CD4-positive, CD25-positive, alpha-beta regulatory T cell (primary cell): ENCODE measurements around the gene NMB. TPM values are rescaled to one million over a fixed set of nuclear protein-coding genes. Genes with fewer than 3 reads are reported as not detected.

ENCODE experiments used
- ATAC-seq, 2 donors: fragments of 150-1000 bp; cut with Tn5 transposase; one replicate each; pipeline ENCODE4 v1.10.0; 2021; ENCODE audit warnings: low read depth in 2 of 2, moderate number of reproducible peaks in 2 of 2, moderate library complexity in 1 of 2
- DNase-seq, 3 donors: peaks; one replicate each; pipeline versions ENCODE4 v3.0.0 to v3.0.0-alpha.2; 2012 to 2022; ENCODE audit warnings: mixed read lengths in 1 of 3
- H3K27ac ChIP-seq: one replicate; pipeline ENCODE4 v1.7.0; 2013; ENCODE audit warnings: mild to moderate bottlenecking, low read length; ENCODE audit not compliant: insufficient read depth, poor library complexity, severe bottlenecking
- H3K27me3 ChIP-seq: one replicate; pipeline ENCODE4 v1.7.0; 2013; ENCODE audit warnings: low read length; ENCODE audit not compliant: control insufficient read depth, insufficient read depth
- H3K36me3 ChIP-seq: one replicate; pipeline ENCODE4 v1.7.0; 2013; ENCODE audit warnings: mild to moderate bottlenecking, low read length, moderate library complexity; ENCODE audit not compliant: control insufficient read depth, insufficient read depth
- H3K4me1 ChIP-seq: 2 replicates; pipeline ENCODE4 v1.7.0; 2013; ENCODE audit warnings: mild to moderate bottlenecking, low read length; ENCODE audit not compliant: insufficient read depth, control insufficient read depth, poor library complexity, severe bottlenecking
- H3K4me3 ChIP-seq: one replicate; pipeline ENCODE4 v1.7.0; 2013; ENCODE audit warnings: low read depth, mild to moderate bottlenecking, low read length, moderate library complexity
- H3K9me3 ChIP-seq, 2 experiments: 1 replicate in 1 of 2; 2 replicates in 1 of 2; pipeline ENCODE4 v1.7.0; 2013; ENCODE audit warnings: low read length in 2 of 2, mild to moderate bottlenecking in 1 of 2, moderate library complexity in 1 of 2; ENCODE audit not compliant: control insufficient read depth in 2 of 2
- H3K27ac Mint-ChIP-seq, 3 donors: one replicate each; pipeline ENCODE4 v1.8.0; 2020 to 2022; ENCODE audit warnings: mild to moderate bottlenecking in 3 of 3, mixed read lengths in 3 of 3, moderate library complexity in 2 of 3
- H3K27me3 Mint-ChIP-seq: one replicate; pipeline ENCODE4 v1.8.0; 2022; ENCODE audit warnings: mild to moderate bottlenecking, mixed read lengths
- H3K36me3 Mint-ChIP-seq: one replicate; pipeline ENCODE4 v1.8.0; 2020; ENCODE audit warnings: mixed read lengths
- H3K4me1 Mint-ChIP-seq, 4 donors: one replicate each; pipeline ENCODE4 v1.8.0; 2020 to 2022; ENCODE audit warnings: mixed read lengths in 4 of 4, mild to moderate bottlenecking in 1 of 4
- H3K4me3 Mint-ChIP-seq, 4 donors: one replicate each; pipeline ENCODE4 v1.8.0; 2020 to 2022; ENCODE audit warnings: mild to moderate bottlenecking in 4 of 4, mixed read lengths in 4 of 4, moderate library complexity in 3 of 4
- H3K9me3 Mint-ChIP-seq, 7 donors: one replicate each; pipeline ENCODE4 v1.8.0; 2020 to 2022; ENCODE audit warnings: mixed read lengths in 7 of 7, mild to moderate bottlenecking in 3 of 7, moderate library complexity in 2 of 7
- polyA plus RNA-seq, 4 donors: library from polyadenylated mRNA; unstranded; fragments of 300-500 nt; fragmentation: Illumina TruSeq; gene quantifications; one replicate each; pipeline ENCODE4 v1.2.3, GENCODE V29; 2021
- total RNA-seq: library from RNA; stranded (reverse); gene quantifications from one replicate; pipeline ENCODE4 v1.2.3, GENCODE V29; 2022

Gene NMB
- total and polyA plus RNA-seq, 5 donors from 2014 or later = 2.2 to 7.1 (median 6.4) TPM

DNA sequence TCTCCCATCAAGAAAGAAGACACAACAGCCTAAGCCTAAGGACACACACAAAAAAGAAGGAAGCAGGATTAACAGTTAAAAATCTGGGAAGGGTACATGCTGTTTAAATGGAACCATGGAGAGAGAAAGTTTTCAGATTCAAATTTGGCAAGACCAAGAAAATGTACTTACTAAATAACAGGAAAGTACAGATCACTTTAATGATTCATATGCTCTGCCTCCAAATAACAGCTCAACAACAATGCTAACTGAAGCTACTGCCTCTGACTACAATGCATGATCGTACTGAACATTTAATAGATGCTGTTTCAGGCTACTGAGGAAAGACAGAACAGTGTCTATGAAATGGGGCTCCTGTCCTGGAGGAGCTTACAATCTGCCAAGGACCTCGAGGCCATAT, 8.4 kb upstream of the NMB start:
- H3K4me3 ChIP-seq = no peak overlapping the region
- H3K4me3 Mint-ChIP-seq = no peak overlapping the region
- peaks cover under 1 to 8% (median 7%) of the 10 kb centered on the region in 4 donors for H3K4me1 Mint-ChIP-seq
- no peaks in the 10 kb centered on the region for H3K4me1 ChIP-seq
- H3K36me3 Mint-ChIP-seq = peaks cover 29% of the 10 kb centered on the region
- peaks cover 48% of the 10 kb centered on the region for H3K36me3 ChIP-seq
- H3K27ac Mint-ChIP-seq = peak overlapping the region; percentile 65 to 89 (median 67)
- H3K27me3 ChIP-seq = no peaks in the 10 kb centered on the region
- DNase-seq = no peak
- peaks cover 0 to 2% (median 0%) of the 10 kb centered on the region in 7 donors for H3K9me3 Mint-ChIP-seq
- no peaks in the 10 kb centered on the region for H3K9me3 ChIP-seq
- no peak for ATAC-seq
- no peak overlapping the region for H3K27ac ChIP-seq
- H3K27me3 Mint-ChIP-seq = no peaks in the 10 kb centered on the region

DNA sequence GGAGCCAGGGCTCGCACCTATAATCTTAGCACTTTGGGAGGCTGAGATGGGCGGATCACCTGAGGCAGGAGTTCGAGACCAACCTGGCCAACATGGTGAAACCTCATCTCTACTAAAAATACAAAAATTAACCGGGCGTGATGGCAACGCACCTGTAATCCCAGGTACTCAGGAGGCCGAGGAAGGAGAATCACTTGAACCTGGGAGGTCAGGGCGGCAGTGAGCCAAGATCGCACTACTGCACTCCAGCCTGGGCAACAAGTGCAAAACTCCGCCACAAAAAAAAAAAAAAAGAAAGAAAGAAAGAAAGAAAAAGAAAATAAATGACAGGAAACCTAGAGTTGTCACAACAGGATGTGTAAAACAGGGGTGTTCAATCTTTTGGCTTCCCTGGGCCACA, 3.0 kb upstream of the NMB start:
- no peak overlapping the region for H3K27ac ChIP-seq
- H3K27me3 ChIP-seq = no peaks in the 10 kb centered on the region
- Mint-ChIP-seq H3K36me3 (peaks cover 8% of the 10 kb centered on the region), H3K4me1 (peaks cover 2 to 29% (median 12%) of the 10 kb centered on the region in 4 donors), H3K9me3 (no peaks in the 10 kb centered on the region), H3K4me3 (no peak overlapping the region), H3K27ac (peak overlapping the region in 1 of 3 donors; percentile 46), H3K27me3 (no peaks in the 10 kb centered on the region)
- H3K36me3 ChIP-seq = peaks cover 8% of the 10 kb centered on the region
- no peak for DNase-seq
- no peak for ATAC-seq
- H3K4me1 ChIP-seq = peaks cover 18% of the 10 kb centered on the region
- H3K9me3 ChIP-seq = no peaks in the 10 kb centered on the region
- no peak overlapping the region for H3K4me3 ChIP-seq

DNA sequence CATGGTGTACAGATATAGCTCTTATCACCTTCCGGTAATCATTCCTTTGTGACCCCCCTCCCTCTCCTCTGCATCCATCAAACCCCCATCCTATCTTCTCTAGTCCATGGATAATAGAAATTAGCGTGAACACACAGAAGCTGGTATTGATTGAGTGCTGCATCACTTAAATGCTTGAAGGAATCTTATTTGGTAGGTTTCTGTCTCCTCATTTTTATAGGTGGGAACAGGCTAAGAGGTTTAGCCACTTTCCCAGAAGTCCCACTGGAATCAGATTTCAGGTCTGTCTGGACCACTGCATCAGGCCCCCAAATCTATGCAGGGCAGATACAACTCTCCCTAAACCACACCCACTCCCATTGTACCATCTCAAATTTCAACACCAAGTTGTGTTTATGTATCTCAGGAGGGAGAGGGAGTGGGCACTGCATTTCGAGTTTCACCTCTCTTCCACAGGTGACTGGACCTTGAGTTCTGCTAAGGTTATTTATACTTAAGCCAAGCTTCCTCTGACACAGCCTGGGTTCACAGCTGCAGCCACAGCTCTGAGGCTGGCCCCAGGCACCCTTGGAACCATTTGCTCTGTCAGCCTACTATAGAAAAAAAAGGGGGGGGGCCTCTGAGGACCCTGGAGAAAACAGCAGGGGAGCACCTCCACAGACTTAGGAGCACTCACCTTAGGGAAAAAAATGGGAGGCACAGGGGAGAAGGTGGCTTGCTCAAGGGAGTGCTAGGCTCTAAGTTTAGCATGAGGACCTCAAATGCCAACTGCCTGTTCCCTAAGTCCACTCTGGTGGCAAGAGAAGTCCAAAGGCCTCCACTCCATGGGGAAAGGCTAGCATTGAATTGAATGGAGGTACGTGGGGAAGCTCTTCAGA, 2.1 kb upstream of the NMB start:
- Mint-ChIP-seq H3K4me3 (peak overlapping the region in 3 of 4 donors; percentile 28 to 80 (median 73)), H3K27ac (peak overlapping the region in 2 of 3 donors; percentile 80 to 86)
- ATAC-seq = no peak

DNA sequence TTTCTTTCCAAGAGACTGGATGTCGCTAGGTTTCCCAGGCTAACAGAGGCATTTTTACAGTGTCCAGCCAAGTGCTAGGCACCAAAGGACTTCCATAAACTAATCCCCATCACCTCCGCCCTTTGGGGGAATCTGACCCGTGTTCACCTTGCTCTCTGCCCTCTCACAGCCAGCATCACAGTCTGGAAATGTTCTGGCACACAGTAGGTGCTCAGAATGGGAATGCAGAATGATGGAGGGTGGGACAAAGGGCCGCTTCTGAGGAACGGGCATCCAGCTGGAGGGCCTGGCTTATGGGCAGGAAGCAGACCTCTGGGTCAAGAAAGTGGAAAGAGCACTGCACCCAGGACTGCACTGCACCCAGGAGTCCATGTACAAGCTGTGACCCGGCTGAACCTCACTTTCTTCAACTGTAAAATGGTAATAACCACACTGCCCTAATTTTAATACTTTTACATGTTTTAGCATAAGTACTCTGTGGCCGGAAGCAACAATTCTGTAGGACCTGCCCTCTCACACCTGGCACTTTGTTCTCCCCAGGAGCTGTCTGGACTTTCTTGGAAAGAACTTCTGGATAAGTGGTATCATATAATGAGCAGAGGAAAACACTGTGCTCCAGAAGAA, 901 bp upstream of the NMB start:
- DNase-seq (no peak), ATAC-seq (no peak)
- no peaks in the 10 kb centered on the region for H3K27me3 ChIP-seq
- Mint-ChIP-seq H3K36me3 (no peaks in the 10 kb centered on the region), H3K9me3 (no peaks in the 10 kb centered on the region), H3K27ac (peak overlapping the region; percentile 85 to 88 (median 86)), H3K27me3 (no peaks in the 10 kb centered on the region), H3K4me3 (peak overlapping the region; percentile 80 to 89 (median 86)), H3K4me1 (peaks cover 8 to 46% (median 16%) of the 10 kb centered on the region in 4 donors)
- peak overlapping the region; percentile 75 for H3K27ac ChIP-seq
- peak overlapping the region; percentile 64 for H3K4me3 ChIP-seq
- H3K9me3 ChIP-seq = no peaks in the 10 kb centered on the region
- peaks cover 27% of the 10 kb centered on the region for H3K4me1 ChIP-seq
- no peaks in the 10 kb centered on the region for H3K36me3 ChIP-seq

More for the DNA sequence above, 2.1 kb upstream of the NMB start:
- H3K36me3 Mint-ChIP-seq = peaks cover 3% of the 10 kb centered on the region
- no peaks in the 10 kb centered on the region for H3K27me3 Mint-ChIP-seq
- no peak for DNase-seq
- H3K9me3 Mint-ChIP-seq = no peaks in the 10 kb centered on the region
- peak overlapping the region; percentile 6 for H3K27ac ChIP-seq
- no peaks in the 10 kb centered on the region for H3K27me3 ChIP-seq
- no peaks in the 10 kb centered on the region for H3K9me3 ChIP-seq
- no peak overlapping the region for H3K4me3 ChIP-seq
- H3K36me3 ChIP-seq = no peaks in the 10 kb centered on the region
- H3K4me1 Mint-ChIP-seq = peaks cover 4 to 37% (median 12%) of the 10 kb centered on the region in 4 donors
- H3K4me1 ChIP-seq = peaks cover 18% of the 10 kb centered on the region

DNA sequence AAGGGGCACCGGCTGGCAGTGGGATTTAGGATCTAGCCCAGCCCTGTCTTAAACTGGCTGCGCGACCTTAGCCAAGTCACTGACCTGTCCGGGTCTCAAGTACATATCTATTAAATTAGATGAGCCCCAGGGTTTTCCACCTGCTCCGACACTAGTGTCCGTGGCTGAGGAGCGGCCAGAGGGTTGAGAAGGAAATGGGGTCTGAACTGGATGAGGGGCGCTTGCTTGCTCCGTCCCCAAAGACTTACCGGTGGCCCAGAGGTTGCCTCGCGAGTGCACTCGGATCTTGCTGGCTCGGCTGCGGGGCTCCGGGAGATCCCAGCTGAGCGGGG, 285 bp downstream of the NMB start:
- Mint-ChIP-seq H3K36me3 (no peaks in the 10 kb centered on the region), H3K4me3 (peak overlapping the region; percentile 66 to 91 (median 79)), H3K9me3 (no peaks in the 10 kb centered on the region), H3K27ac (peak overlapping the region; percentile 73 to 92 (median 81)), H3K4me1 (peaks cover 8 to 55% (median 16%) of the 10 kb centered on the region in 4 donors), H3K27me3 (no peaks in the 10 kb centered on the region)
- peak overlapping the region; percentile 75 for H3K27ac ChIP-seq
- H3K4me1 ChIP-seq = peaks cover 38% of the 10 kb centered on the region
- peak overlapping the region; percentile 59 for H3K4me3 ChIP-seq
- H3K36me3 ChIP-seq = no peaks in the 10 kb centered on the region
- DNase-seq (no peak), ATAC-seq (no peak)
- H3K9me3 ChIP-seq = no peaks in the 10 kb centered on the region
- no peaks in the 10 kb centered on the region for H3K27me3 ChIP-seq

DNA sequence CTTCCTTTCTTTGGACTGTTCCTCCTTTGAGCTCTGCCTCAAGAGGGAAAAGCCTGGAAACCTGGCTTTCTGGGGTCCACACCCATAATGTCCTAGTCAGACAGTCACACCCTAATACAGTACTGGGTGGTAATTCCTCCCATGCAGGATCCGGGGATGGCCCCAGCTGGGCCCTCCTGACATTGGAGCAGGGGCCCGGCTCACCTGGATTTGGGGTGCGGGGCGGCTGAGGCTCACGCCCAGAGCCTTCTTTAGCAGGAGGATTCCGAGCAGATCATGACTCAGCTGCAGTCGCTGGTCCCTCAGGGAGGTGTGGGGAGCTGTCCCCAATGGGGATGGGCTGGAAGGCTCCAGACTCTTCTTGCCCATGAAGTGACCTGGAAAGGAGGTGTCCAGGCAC, 1.0 kb downstream of the NMB start:
- Histone ChIP-seq H3K27ac (no peak overlapping the region), H3K36me3 (peaks cover 3% of the 10 kb centered on the region), H3K4me1 (peaks cover 43% of the 10 kb centered on the region), H3K9me3 (no peaks in the 10 kb centered on the region), H3K27me3 (no peaks in the 10 kb centered on the region), H3K4me3 (no peak overlapping the region)
- ATAC-seq (no peak), DNase-seq (no peak)
- H3K9me3 Mint-ChIP-seq = no peaks in the 10 kb centered on the region
- H3K27me3 Mint-ChIP-seq = no peaks in the 10 kb centered on the region
- H3K27ac Mint-ChIP-seq = peak overlapping the region in 1 of 3 donors; percentile 81
- peaks cover 5% of the 10 kb centered on the region for H3K36me3 Mint-ChIP-seq
- H3K4me1 Mint-ChIP-seq = peaks cover 11 to 61% (median 18%) of the 10 kb centered on the region in 4 donors
- H3K4me3 Mint-ChIP-seq = peak overlapping the region; percentile 78 to 91 (median 80)

DNA sequence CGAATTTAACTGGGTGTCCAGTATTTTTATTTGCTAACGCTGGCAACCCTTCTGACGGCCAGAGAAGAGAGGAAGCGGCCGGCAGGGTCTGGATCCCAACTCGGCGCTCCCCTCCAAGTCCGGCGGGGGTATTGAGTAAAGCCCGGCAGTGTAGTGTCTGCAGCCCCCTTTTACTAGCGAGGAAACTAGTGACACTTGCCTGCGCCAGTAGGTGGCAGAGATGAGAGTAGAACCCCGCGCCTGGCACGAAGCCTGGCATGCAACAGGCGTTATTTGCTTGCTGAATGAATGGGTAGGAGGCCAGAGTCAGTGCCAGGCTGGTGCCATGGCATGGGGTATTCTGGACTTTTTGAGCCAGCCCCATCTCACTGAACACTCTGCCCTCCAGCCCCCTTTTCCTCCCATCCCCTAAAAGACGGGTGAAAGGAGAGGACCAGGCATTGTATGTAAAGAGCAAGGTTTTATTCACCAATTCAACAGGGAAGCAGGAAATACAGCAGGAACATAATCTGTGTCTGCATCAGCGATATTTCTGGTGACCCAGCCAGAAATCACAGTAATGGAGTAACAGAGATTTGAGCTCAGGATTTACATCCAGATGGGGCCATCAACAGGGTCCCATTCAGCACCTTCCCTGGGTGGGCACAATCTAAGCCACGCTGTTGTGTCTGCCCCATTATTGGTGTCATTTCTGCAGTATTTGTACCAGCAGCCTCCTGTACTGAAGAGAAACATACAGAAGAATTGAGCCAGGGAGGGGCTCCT, 3.1 kb downstream of the NMB start:
- Mint-ChIP-seq H3K27me3 (no peaks in the 10 kb centered on the region), H3K27ac (peak overlapping the region; percentile 89 to 95 (median 90)), H3K9me3 (no peaks in the 10 kb centered on the region), H3K4me3 (peak overlapping the region; percentile 91 to 99 (median 98)), H3K36me3 (peaks cover 9% of the 10 kb centered on the region), H3K4me1 (peaks cover 11 to 66% (median 20%) of the 10 kb centered on the region in 4 donors)
- Histone ChIP-seq H3K27me3 (no peaks in the 10 kb centered on the region), H3K27ac (peak overlapping the region; percentile 81), H3K4me1 (peaks cover 46% of the 10 kb centered on the region), H3K9me3 (no peaks in the 10 kb centered on the region), H3K4me3 (peak overlapping the region; percentile 95), H3K36me3 (peaks cover 11% of the 10 kb centered on the region)
- DNase-seq (peak; percentile 60 to 90 (median 75)), ATAC-seq (peak; percentile 39 to 42)
